ENCODE data around the gene NOL3. TPM values are rescaled to one million over a fixed set of nuclear protein-coding genes. Genes with fewer than 3 reads are reported as not detected.

Gene NOL3
- total and polyA plus RNA-seq, 2 donors (not counting 3 experiments of a cell fraction or from before 2014, with no cell fraction given), result 16.0 to 19.4 TPM

GRCh38 chr16:67190448-67191399, 20.4 kb downstream of the NOL3 start:
- dilution Hi-C loops (cut with MboI; ENCODE audit: extremely low pct_ligation_motif_present, low sequenced_read_pairs), result no loop called here
- peaks cover 35% of the 10 kb centered on the region for H3K79me2 ChIP-seq (ENCODE audit: control insufficient read depth, insufficient read depth, low read length)
- no peak overlapping the region for H2AFZ ChIP-seq (ENCODE audit: low read depth, low read length)
- peak overlapping the region; percentile 26 for H3K4me2 ChIP-seq (ENCODE audit: insufficient read depth, low read length)
- peaks cover 36% of the 10 kb centered on the region for H3K4me1 ChIP-seq (ENCODE audit: control insufficient read depth, extremely low read depth, insufficient read depth, low read length)
- ChIA-PET CTCF (interaction anchor here (0.6 to 3.5 kb wide), 8 partner anchors 8 to 237 kb away, joined by 3 to 15 read pairs (median 4); partner anchors contain the start of genes CES3, ELMO3 and NOL3), POLR2A (no interaction called here)
- TF ChIP-seq GATA2 (IDR thresholded peaks at IDR 0.05; ENCODE audit: insufficient read depth, insufficient read length, low read depth, low read length) (no peak), JUN (IDR thresholded peaks at IDR 0.05; ENCODE audit: borderline replicate concordance, insufficient read depth, insufficient read length, low read depth) (peak; percentile 3), CTCF (IDR thresholded peaks at IDR 0.05; ENCODE audit: extremely low read depth in 1 of 2, insufficient read depth in 1 of 2, low read depth in 1 of 2, low read length in 2 of 2) (no peak), EZH2 (IDR thresholded peaks at IDR 0.05; ENCODE audit: borderline replicate concordance, low read depth, low read length, severe bottlenecking) (no peak), FOS (IDR thresholded peaks at IDR 0.05; ENCODE audit: borderline replicate concordance, insufficient read depth, low read length) (no peak)
- no peak overlapping the region for H3K9ac ChIP-seq (replicated peaks; ENCODE audit: extremely low read depth, insufficient read depth, low read length)
- H3K27ac ChIP-seq (ENCODE audit: insufficient read depth, low read depth, low read length), result peak overlapping the region; percentile 27
- no TSS peak for BruUV-seq (replicated peaks)
- FAIRE-seq (peak; percentile 81), DNase-seq (ENCODE audit: low read depth, low spot score) (no peak)
- no peak overlapping the region for H3K4me3 ChIP-seq (replicated peaks in 1 of 3; ENCODE audit: insufficient read depth in 1 of 3, low read depth in 1 of 3, low read length in 3 of 3)
- H3K9me1 ChIP-seq (replicated peaks; ENCODE audit: control insufficient read depth, extremely low read depth, insufficient read depth, low read length), result no peaks in the 10 kb centered on the region
- H4K20me1 ChIP-seq (replicated peaks; ENCODE audit: control insufficient read depth, extremely low read depth, insufficient read depth, low read length), result no peaks in the 10 kb centered on the region
- no peaks in the 10 kb centered on the region for H3K27me3 ChIP-seq (ENCODE audit: control insufficient read depth in 2 of 2, insufficient read depth in 2 of 2, low read length in 2 of 2)
- peaks cover 2 to 13% of the 10 kb centered on the region in 2 experiments for H3K36me3 ChIP-seq (ENCODE audit: control insufficient read depth in 2 of 2, extremely low read depth in 1 of 2, insufficient read depth in 2 of 2, low read length in 2 of 2)
- intact Hi-C loops (cut with micrococcal nuclease), result loop anchor here (5.0 to 10.0 kb wide), 2 partner anchors 37 to 204 kb away; partner anchors contain the start of genes TMEM208 and TPPP3
- H3K9me3 ChIP-seq (replicated peaks; ENCODE audit: control insufficient read depth, insufficient read depth, low read length), result no peaks in the 10 kb centered on the region
